Posterior vena cava (tissue), 2 donors: ENCODE data around the gene SEZ6L2. TPM values are rescaled to one million over a fixed set of nuclear protein-coding genes. Genes with fewer than 3 reads are reported as not detected.
"Not testable (repeated sequence)": the region's sequence is repeated elsewhere in the genome, so short reads cannot be mapped to it uniquely, and the experiment has no call there.

Experiments
- DNase-seq: peaks from one replicate; pipeline ENCODE4 v3.0.0-alpha.2; 2020; ENCODE audit warnings: low spot score
- intact Hi-C, 2 donors: fragments of 100-400 bp; cut with DNase I; formaldehyde crosslinking; loops; one replicate each; pipeline versions ENCODE4 v1.14.1 to v1.14.2; 2022 to 2023
- long read RNA-seq, 2 donors: library from polyadenylated mRNA; unstranded; transcript quantifications; one replicate each; pipeline ENCODE4 v2.0.0, GENCODE V29; 2020 to 2021
- total RNA-seq, 2 donors: library from RNA; stranded (reverse); fragmentation: NEBNext Ultra II Directional; extraction: Animal tissue kit (Norgen Biotek cat#: 25700); gene quantifications; one replicate each; pipeline ENCODE4 v1.2.1, GENCODE V29; 2021
- donor health status: DM: yes; HTN: yes; CAD: no.
- donor health status: DM: yes; HTN: yes; CAD: no.

The SEZ6L2 gene
- total RNA-seq, result 1 to 10 TPM in 1 of 2 donors, under 1 TPM in 1; 0.86 to 1.2 TPM
- long read RNA-seq, donor 1, result 0 reads
- long read RNA-seq, donor 2, result 0 reads

- intact Hi-C loops, result no loop called here
- peak; percentile 92 for DNase-seq
Measured at GRCh38 chr16:29899516-29900101, at the start of gene SEZ6L2. SEZ6L2 (minus strand) TSS chr16:29899550; CDS start chr16:29899019, 531 bp downstream.

- no peak for DNase-seq
- intact Hi-C loops, result loop anchor here in 1 of 2 donors (10.0 kb wide), 1 partner anchor 73 kb away; no protein-coding TSS in a partner anchor
Measured at GRCh38 chr16:29947897-29948296, 48.5 kb upstream of the SEZ6L2 start.

GRCh38 chr16:29943846-29944799, 44.8 kb upstream of the SEZ6L2 start:
- DNase-seq, result peak; percentile 83
- intact Hi-C loops, result loop anchor here in 1 of 2 donors (10.0 kb wide), 1 partner anchor 69 kb away; no protein-coding TSS in a partner anchor

- intact Hi-C loops, result loop anchor here in 1 of 2 donors (10.0 kb wide), 1 partner anchor 66 kb away; no protein-coding TSS in a partner anchor
- DNase-seq, result no peak
Measured at GRCh38 chr16:29940656-29941055, 41.3 kb upstream of the SEZ6L2 start.

DNA sequence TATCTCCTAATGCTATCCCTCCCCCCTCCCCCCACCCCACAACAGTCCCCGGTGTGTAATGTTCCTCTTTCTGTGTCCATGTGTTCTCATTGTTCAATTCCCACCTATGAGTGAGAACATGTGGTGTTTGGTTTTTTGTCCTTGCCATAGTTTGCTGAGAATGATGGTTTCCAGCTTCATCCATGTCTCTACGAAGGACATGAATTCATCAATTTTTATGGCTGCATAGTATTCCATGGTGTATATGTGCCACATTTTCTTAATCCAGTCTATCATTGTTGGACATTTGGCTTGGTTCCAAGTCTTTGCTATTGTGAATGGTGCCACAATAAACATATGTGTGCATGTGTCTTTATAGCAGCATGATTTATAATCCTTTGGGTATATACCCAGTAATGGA, 32.4 kb upstream of the SEZ6L2 start:
- DNase-seq, intact Hi-C loops: not testable (repeated sequence)

- intact Hi-C loops, result loop anchor here in 1 of 2 donors (5.0 kb wide), 1 partner anchor 35 kb away; the partner anchor contains the start of gene TMEM219
- no peak for DNase-seq
Measured at GRCh38 chr16:29927070-29927905, 27.9 kb upstream of the SEZ6L2 start.

- intact Hi-C loops, result loop anchor here in 1 of 2 donors (5.0 kb wide), 1 partner anchor 36 kb away; the partner anchor contains the start of gene TMEM219
- no peak for DNase-seq
Measured at GRCh38 chr16:29926711-29927052, 27.3 kb upstream of the SEZ6L2 start.

DNA sequence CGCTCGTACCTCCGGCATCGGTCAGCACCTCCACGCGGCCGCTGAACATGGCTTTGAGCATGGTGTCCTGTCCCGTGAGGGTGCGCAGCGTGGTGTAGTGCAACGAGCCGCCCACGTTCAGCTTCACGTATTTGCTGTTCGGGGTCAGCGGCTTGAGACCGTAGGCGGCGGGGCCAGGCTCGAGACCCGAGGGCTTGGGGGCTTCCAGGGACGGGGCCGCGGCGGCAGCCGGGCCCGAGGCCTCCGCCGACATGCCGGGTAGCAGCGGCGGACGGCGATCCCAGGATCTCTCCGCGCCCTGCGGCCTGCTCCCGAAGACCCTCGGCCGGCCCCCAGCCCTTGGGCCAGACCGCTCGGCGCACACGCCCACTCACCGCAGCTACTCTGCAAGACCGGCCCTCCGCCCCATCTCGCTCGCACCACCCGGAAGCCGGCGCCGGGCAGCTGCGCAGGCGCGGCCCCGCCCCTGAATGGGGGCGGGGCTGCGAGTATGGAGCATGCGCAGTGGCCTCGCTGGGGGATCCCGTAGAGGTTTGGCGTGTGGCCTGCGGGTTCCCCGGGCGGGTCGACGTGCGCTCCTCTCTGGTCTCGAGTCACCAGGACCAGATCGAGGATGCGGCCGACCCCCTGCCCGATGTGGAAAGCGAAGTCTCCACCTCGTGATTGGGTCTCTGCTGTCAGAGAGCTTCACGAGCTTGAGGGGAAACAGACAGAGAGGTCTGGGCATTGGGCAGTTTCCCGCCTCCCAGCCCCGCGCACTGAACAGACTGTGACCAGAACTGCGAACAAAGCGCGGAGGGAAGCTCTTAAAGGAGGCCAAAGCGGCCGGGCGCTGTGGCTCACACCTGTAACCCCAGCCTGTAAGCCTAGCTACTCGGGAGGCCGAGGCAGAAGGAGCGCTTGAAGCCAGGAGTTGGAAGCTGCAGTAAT, 26.7 kb upstream of the SEZ6L2 start, which contains the start of gene KCTD13:
Gene KCTD13 (minus strand): TSS at position 446 of the 930 bp plus-strand sequence. CDS start 193 bp downstream, at position 253.
- intact Hi-C loops, result loop anchor here in 1 of 2 donors (5.0 kb wide), 1 partner anchor 36 kb away; the partner anchor contains the start of gene TMEM219

DNA sequence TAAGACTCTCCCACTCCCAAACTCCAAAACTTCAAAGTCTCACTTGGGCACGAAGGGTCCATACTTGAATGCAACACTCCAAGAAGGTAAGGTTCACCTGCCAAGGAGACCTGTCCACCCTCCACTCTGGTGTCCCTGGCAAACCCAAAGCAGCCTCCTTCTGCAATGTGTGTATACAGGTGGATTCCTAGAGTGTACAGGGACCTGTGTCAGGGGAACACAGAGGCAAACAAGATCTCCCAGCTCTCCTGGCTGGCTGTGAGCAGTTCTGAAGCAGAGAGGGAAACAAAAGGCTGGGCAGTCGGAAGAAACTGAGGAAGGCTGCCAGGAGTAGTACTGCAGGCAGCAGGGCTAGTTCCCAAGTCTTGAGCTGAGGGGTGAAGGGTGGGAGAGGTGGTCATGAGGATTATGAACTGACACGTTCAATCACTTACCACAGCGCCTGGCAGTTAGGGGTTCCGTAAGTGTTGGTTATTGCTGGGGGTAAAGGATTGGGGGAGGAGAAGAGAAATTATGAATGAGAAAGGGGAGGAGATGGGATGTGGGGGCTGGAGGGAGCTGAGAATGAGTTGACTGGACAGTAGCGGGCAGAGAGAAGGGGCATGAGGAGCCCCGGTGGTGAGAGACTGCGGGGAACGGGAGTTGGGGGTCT, 25.9 kb upstream of the SEZ6L2 start:
- DNase-seq, result no peak
- intact Hi-C loops, result loop anchor here in 1 of 2 donors (5.0 kb wide), 1 partner anchor 37 kb away; the partner anchor contains the start of gene TMEM219

More for the DNA sequence above, 26.7 kb upstream of the SEZ6L2 start, which contains the start of gene KCTD13:
- DNase-seq, result peak; percentile 95

- intact Hi-C loops, result no loop called here
- no peak for DNase-seq
Measured at GRCh38 chr16:29922986-29923501, 23.7 kb upstream of the SEZ6L2 start.

GRCh38 chr16:29922326-29922725, 23.0 kb upstream of the SEZ6L2 start:
- DNase-seq, result no peak
- intact Hi-C loops, result no loop called here

DNA sequence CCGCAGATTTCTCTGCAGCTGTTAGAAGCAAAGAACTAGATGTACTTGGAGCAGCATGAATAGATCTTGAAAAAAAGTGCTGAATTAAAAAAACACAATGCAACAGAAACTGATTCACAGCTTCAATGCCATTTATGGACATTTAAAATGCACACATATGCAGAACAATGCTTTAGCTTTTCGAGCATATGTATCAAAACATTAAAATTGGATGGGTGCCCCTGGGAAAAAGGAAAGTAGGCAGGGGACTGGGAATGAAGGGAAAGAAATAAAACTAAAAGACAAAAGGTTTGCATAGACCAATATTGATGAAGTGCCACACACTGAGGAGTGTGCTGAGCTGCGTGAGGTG, 21.7 kb upstream of the SEZ6L2 start:
- DNase-seq, result no peak
- intact Hi-C loops, result no loop called here

- intact Hi-C loops, result no loop called here
- no peak for DNase-seq
Measured at GRCh38 chr16:29920288-29921033, 21.1 kb upstream of the SEZ6L2 start.

DNA sequence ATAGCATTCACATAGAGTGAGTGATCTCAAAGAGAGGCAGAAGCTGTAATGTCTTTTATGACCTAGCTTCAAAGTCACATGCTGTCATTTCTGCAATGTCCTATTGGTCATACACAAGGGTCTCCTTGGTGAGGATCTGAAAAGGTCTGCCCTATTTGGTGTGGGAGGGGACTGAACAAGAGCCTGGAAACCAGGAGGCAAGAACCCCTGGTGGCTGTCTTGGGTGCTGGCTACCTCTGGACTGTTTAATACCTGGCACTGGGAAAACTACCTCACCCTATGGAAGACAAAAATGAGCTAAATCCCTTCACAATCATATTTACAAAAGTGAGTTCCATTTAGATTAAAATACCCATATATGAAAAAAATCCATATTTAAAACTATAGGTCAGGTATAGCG, 17.6 kb upstream of the SEZ6L2 start:
- intact Hi-C loops, result no loop called here
- DNase-seq, result no peak

DNA sequence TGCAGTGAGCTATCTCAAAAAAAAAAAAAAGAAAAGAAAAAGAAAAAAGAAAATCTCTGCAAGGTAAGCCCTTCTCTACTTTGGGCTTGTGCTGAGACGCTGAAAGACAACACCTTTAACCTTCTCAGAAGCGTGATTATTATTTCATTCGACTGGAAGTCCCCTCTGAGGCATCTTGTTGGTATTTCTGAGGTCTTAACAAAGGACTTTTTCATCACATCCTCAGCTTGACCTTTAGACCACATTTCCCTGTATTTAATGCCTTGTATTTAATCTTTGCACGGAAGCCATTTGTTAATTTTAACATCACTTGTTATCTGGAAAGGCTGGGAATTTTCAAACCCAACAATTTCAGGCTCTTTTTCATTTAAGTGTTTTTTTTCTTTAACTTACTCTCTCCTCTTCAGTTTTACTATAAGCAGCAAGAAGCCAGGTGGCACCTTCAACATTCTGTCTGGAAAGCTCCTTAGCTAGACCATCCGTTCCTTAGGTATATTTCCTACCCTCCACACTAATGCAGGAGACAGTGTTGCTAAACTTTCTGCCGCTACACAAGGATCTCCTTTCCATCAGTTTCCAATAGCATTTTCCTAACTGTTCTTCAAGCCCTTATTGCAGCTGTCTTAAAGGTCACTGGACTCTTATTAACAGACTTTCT, 16.4 kb upstream of the SEZ6L2 start:
- intact Hi-C loops, result no loop called here
- DNase-seq, result no peak

DNA sequence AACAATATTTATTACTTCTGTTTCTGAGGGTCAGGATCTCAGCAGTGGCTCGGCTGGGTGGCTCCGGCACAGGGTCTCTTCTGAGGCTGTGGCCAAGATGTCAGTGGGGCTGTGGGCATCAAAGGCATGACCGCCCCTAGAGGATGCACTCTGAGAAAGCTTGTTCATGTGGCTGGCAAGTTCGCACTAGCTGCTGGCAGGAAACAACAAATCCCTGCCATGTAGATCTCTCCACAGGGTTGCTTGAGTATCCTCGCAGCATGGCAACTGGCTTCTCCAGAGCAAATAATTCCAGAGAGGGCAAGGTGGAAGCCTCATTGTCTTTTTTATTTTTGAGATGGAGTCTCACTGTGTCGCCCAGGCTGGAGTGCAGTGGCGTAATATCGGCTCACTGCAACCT, 14.2 kb upstream of the SEZ6L2 start:
- intact Hi-C loops, result no loop called here
- no peak for DNase-seq
